Upper lobe of right lung (tissue), 1 donor: Measurements from ENCODE around the gene PCYT2. TPM values are rescaled to one million over a fixed set of nuclear protein-coding genes. Genes with fewer than 3 reads are reported as not detected.

ENCODE experiments used
- ATAC-seq: fragments of 200-7000 bp; cut with Tn5 transposase; one replicate; pipeline ENCODE4 v1.9.1; 2020; ENCODE audit warnings: mild to moderate bottlenecking, moderate library complexity
- DNase-seq: peaks from one replicate; pipeline ENCODE4 v3.0.0-alpha.2; 2020
- H3K27ac ChIP-seq: fragments of 200-600 bp; one replicate; pipeline ENCODE4 v1.8.0; 2022
- H3K27me3 ChIP-seq: fragments of 200-600 bp; one replicate; pipeline ENCODE4 v1.8.0; 2022; ENCODE audit warnings: mild to moderate bottlenecking
- H3K36me3 ChIP-seq: fragments of 200-600 bp; one replicate; pipeline ENCODE4 v1.8.0; 2022
- H3K4me1 ChIP-seq: fragments of 200-600 bp; one replicate; pipeline ENCODE4 v1.8.0; 2022
- H3K4me3 ChIP-seq: fragments of 200-600 bp; one replicate; pipeline ENCODE4 v1.8.0; 2022; ENCODE audit warnings: mild to moderate bottlenecking
- H3K9me3 ChIP-seq: fragments of 200-600 bp; one replicate; pipeline ENCODE4 v1.8.0; 2022
- CTCF ChIP-seq: fragments of 200-600 bp; IDR thresholded peaks from one replicate; pipeline ENCODE4 v1.8.0; 2022; ENCODE audit warnings: antibody characterized with exemption
- intact Hi-C: fragments of 100-400 bp; cut with DNase I; formaldehyde crosslinking; loops from one replicate; pipeline ENCODE4 v1.11.0; 2022
- total RNA-seq: library from RNA; stranded (reverse); fragmentation: NEBNext Ultra II Directional; extraction: Animal tissue kit (Norgen Biotek cat#: 25700); gene quantifications from one replicate; pipeline ENCODE4 v1.2.1, GENCODE V29; 2021
- donor health status: DM: no; HTN: yes; CAD: no; lungs with severe emphysema.

PCYT2 gene
- total RNA-seq, 1 donor from 2014 or later: 46.1 TPM

- intact Hi-C loops: no loop called here
- H3K9me3 ChIP-seq: no peaks in the 10 kb centered on the region
- H3K36me3 ChIP-seq: peaks cover 61% of the 10 kb centered on the region
- H3K27ac ChIP-seq: no peak overlapping the region
- no peaks in the 10 kb centered on the region for H3K27me3 ChIP-seq
- H3K4me3 ChIP-seq: no peak overlapping the region
- peaks cover 5% of the 10 kb centered on the region for H3K4me1 ChIP-seq
- ATAC-seq (no peak), DNase-seq (no peak)
- no peak for TF ChIP-seq CTCF
Measured at GRCh38 chr17:81898885-81899284, 12.3 kb downstream of the PCYT2 start.

DNA sequence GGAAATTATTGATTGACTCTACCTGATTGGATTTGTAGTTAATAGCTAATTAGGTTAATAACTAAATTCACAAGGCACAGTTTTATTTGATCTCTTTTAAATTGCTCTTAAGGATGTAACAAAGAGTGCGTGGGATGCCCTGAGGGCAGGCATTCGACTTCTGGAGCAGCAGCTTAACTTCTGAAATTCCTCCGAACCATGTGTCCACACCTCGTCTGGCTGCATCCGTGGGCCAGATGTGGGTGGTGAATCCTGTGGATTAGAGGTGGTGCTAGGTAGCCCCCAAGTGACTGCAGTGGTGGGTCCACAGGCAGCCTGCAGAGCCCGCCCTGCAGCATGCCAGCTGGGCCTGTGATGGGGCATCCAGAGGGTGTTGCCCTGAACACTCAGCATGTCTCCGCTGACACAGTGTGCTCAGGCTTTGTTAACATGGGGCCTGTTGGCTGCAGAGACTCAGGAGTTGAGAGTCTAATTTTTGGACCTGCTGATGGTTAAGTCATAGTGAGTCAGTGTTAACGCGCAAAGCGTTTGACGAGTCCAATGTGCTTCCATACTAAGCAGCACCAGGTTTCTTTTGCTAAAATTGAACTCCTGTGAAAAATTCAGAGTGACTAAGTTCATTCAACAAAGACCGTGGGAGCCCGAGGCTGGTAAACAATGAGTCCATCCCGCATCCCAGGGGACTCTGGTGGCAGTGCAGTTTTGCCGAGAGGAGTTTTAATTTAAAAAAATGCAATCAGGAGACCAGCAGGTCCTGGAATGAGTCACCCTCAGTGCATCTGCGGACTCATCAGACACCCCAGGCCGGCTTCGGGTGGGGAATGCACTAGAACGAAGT is 13.0 kb downstream of the PCYT2 start:
- no peaks in the 10 kb centered on the region for H3K27me3 ChIP-seq
- no peak for DNase-seq
- no peak for TF ChIP-seq CTCF
- no peaks in the 10 kb centered on the region for H3K9me3 ChIP-seq
- intact Hi-C loops: no loop called here
- H3K27ac ChIP-seq: no peak overlapping the region
- peaks cover 5% of the 10 kb centered on the region for H3K4me1 ChIP-seq
- ATAC-seq: no peak
- peaks cover 61% of the 10 kb centered on the region for H3K36me3 ChIP-seq
- H3K4me3 ChIP-seq: no peak overlapping the region

- Histone ChIP-seq H3K27me3 (no peaks in the 10 kb centered on the region), H3K27ac (no peak overlapping the region), H3K36me3 (peaks cover 59% of the 10 kb centered on the region), H3K4me1 (peaks cover 13% of the 10 kb centered on the region), H3K4me3 (no peak overlapping the region), H3K9me3 (no peaks in the 10 kb centered on the region)
- ATAC-seq (no peak), DNase-seq (no peak)
- intact Hi-C loops: no loop called here
- no peak for TF ChIP-seq CTCF
Measured at GRCh38 chr17:81895400-81895799, 15.8 kb downstream of the PCYT2 start.

- Histone ChIP-seq H3K27me3 (no peaks in the 10 kb centered on the region), H3K4me1 (peaks cover 26% of the 10 kb centered on the region), H3K4me3 (peak overlapping the region; percentile 91), H3K27ac (peak overlapping the region; percentile 87), H3K36me3 (peaks cover 59% of the 10 kb centered on the region), H3K9me3 (no peaks in the 10 kb centered on the region)
- no peak for TF ChIP-seq CTCF
- no peak for DNase-seq
- intact Hi-C loops: no loop called here
- ATAC-seq: no peak
Measured at GRCh38 chr17:81891303-81891552, 20.0 kb downstream of the PCYT2 start.

- ATAC-seq: no peak
- Histone ChIP-seq H3K36me3 (peaks cover 59% of the 10 kb centered on the region), H3K4me1 (peaks cover 26% of the 10 kb centered on the region), H3K27ac (peak overlapping the region; percentile 87), H3K27me3 (no peaks in the 10 kb centered on the region), H3K9me3 (no peaks in the 10 kb centered on the region), H3K4me3 (peak overlapping the region; percentile 91)
- intact Hi-C loops: no loop called here
- no peak for TF ChIP-seq CTCF
- DNase-seq: no peak
Measured at GRCh38 chr17:81890447-81891302, 20.5 kb downstream of the PCYT2 start.
